ENCODE results near the gene RGS5. TPM values are rescaled to one million over a fixed set of nuclear protein-coding genes. Genes with fewer than 3 reads are reported as not detected.
A peak's percentile ranks its signal among the peaks of the same experiment; 100 is the strongest.

Gene RGS5
- total and polyA plus RNA-seq, 4 donors = 4.6 to 12.7 (median 7.4) TPM

DNA sequence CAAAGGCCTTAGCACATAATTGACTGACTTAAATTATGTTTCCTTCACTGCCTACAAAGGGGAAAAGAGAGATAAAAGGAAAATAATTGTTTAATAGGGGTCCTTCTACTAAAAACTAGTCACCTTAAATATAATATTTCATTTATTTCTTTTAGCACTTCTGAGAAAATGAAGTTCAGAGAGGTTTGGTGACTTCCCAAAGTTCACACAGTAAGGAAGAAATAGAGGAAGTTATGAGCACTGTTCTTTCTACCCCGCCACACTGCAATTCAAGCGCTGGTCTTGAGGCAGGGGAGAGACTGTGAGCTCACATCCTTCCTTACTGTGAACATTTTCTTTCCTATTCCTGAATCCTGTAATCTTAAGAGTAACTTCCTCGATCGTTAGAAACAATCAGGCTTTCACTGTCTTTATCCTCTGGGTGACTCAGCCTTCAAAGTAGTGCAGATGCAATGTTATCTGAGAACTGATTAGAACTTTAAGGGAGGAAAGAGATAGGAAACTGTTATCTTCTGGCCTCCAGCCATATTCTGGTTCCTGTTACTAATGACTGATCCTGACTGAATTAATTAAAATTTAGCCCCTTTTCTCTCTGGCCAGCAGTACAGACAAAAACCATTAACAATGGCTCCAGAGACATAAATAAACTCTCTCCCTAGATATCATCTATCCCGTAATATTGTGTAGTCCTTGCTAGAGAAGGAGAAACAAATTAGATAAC lies 6.8 kb downstream of the RGS5 start:
- H3K9me3 ChIP-seq (ENCODE audit: control insufficient read depth in 4 of 4, low read length in 3 of 4) = no peaks in the 10 kb centered on the region
- H3K36me3 ChIP-seq (ENCODE audit: control insufficient read depth in 4 of 4, insufficient read depth in 3 of 4, low read depth in 1 of 4, low read length in 3 of 4) = no peaks in the 10 kb centered on the region
- 58% methylated on average over 5 of the region's 5 CpGs for WGBS
- TF ChIP-seq EGR1 (IDR thresholded peaks at IDR 0.05; ENCODE audit: low read depth in 2 of 2) (no peak), NR2F2 (IDR thresholded peaks at IDR 0.05) (peak; percentile 47)
- H3K9ac ChIP-seq (ENCODE audit: low read depth in 1 of 2, low read length in 2 of 2) = no peak overlapping the region
- H3K27ac ChIP-seq (ENCODE audit: low read depth in 1 of 2, low read length in 2 of 2) = no peak overlapping the region
- no peak overlapping the region for H3K4me3 ChIP-seq (ENCODE audit: low read depth in 1 of 3, low read length in 3 of 3)
- no peak for DNase-seq (ENCODE audit: low spot score)
- no peaks in the 10 kb centered on the region for H3K4me1 ChIP-seq (ENCODE audit: control insufficient read depth in 4 of 4, insufficient read depth in 4 of 4, low read length in 3 of 4)
- no peaks in the 10 kb centered on the region for H3K27me3 ChIP-seq (ENCODE audit: control insufficient read depth in 4 of 4, insufficient read depth in 4 of 4, low read length in 3 of 4)

DNA sequence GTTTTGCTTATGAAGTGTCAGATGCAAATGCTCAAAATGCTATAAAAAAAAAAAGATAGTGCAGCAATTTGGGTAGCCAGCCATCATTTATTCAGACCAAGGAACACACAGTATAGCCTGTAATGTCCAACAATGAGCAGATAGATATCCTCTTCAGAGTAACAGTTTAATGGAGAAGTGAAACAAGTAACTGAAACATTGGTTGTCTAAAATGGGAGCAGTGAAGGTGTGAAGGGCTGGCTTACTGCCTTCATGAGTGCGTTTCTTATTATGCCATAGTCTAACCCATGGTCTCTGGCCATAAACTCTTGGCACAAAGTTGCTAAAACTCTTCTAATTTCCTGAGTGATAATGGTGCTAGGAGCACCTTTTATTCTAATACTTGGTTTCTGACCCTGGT lies 11.4 kb downstream of the RGS5 start:
- Histone ChIP-seq H3K9ac (ENCODE audit: low read depth in 1 of 2, low read length in 2 of 2) (no peak overlapping the region), H3K36me3 (ENCODE audit: control insufficient read depth in 4 of 4, insufficient read depth in 3 of 4, low read depth in 1 of 4, low read length in 3 of 4) (no peaks in the 10 kb centered on the region), H3K9me3 (ENCODE audit: control insufficient read depth in 4 of 4, low read length in 3 of 4) (no peaks in the 10 kb centered on the region), H3K4me1 (ENCODE audit: control insufficient read depth in 4 of 4, insufficient read depth in 4 of 4, low read length in 3 of 4) (no peaks in the 10 kb centered on the region), H3K27ac (ENCODE audit: low read depth in 1 of 2, low read length in 2 of 2) (no peak overlapping the region), H3K4me3 (ENCODE audit: low read depth in 1 of 3, low read length in 3 of 3) (no peak overlapping the region), H3K27me3 (ENCODE audit: control insufficient read depth in 4 of 4, insufficient read depth in 4 of 4, low read length in 3 of 4) (no peaks in the 10 kb centered on the region)
- 90% methylated on average over 1 of the region's 1 CpG for WGBS
- TF ChIP-seq TAF1 (conservative IDR thresholded peaks at IDR 0.05) = no peak
- TF ChIP-seq, protein P1, sequence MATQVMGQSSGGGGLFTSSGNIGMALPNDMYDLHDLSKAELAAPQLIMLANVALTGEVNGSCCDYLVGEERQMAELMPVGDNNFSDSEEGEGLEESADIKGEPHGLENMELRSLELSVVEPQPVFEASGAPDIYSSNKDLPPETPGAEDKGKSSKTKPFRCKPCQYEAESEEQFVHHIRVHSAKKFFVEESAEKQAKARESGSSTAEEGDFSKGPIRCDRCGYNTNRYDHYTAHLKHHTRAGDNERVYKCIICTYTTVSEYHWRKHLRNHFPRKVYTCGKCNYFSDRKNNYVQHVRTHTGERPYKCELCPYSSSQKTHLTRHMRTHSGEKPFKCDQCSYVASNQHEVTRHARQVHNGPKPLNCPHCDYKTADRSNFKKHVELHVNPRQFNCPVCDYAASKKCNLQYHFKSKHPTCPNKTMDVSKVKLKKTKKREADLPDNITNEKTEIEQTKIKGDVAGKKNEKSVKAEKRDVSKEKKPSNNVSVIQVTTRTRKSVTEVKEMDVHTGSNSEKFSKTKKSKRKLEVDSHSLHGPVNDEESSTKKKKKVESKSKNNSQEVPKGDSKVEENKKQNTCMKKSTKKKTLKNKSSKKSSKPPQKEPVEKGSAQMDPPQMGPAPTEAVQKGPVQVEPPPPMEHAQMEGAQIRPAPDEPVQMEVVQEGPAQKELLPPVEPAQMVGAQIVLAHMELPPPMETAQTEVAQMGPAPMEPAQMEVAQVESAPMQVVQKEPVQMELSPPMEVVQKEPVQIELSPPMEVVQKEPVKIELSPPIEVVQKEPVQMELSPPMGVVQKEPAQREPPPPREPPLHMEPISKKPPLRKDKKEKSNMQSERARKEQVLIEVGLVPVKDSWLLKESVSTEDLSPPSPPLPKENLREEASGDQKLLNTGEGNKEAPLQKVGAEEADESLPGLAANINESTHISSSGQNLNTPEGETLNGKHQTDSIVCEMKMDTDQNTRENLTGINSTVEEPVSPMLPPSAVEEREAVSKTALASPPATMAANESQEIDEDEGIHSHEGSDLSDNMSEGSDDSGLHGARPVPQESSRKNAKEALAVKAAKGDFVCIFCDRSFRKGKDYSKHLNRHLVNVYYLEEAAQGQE (IDR thresholded peaks at IDR 0.05) = no peak
- TF ChIP-seq FOXA1 (IDR thresholded peaks at IDR 0.05) = no peak
- TF ChIP-seq, protein P2, sequence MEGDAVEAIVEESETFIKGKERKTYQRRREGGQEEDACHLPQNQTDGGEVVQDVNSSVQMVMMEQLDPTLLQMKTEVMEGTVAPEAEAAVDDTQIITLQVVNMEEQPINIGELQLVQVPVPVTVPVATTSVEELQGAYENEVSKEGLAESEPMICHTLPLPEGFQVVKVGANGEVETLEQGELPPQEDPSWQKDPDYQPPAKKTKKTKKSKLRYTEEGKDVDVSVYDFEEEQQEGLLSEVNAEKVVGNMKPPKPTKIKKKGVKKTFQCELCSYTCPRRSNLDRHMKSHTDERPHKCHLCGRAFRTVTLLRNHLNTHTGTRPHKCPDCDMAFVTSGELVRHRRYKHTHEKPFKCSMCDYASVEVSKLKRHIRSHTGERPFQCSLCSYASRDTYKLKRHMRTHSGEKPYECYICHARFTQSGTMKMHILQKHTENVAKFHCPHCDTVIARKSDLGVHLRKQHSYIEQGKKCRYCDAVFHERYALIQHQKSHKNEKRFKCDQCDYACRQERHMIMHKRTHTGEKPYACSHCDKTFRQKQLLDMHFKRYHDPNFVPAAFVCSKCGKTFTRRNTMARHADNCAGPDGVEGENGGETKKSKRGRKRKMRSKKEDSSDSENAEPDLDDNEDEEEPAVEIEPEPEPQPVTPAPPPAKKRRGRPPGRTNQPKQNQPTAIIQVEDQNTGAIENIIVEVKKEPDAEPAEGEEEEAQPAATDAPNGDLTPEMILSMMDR (IDR thresholded peaks at IDR 0.05; ENCODE audit: low read depth, low read length, missing input control) = no peak
- no peak for TF ChIP-seq RAD21 (IDR thresholded peaks at IDR 0.05)
- TF ChIP-seq JUND (IDR thresholded peaks at IDR 0.05) = no peak
- no peak for TF ChIP-seq EGR1 (IDR thresholded peaks at IDR 0.05; ENCODE audit: low read depth in 2 of 2)
- TF ChIP-seq GABPA (IDR thresholded peaks at IDR 0.05 in 1 of 2, conservative IDR thresholded peaks at IDR 0.05 in 1 of 2) = no peak
- no peak for TF ChIP-seq SP1 (IDR thresholded peaks at IDR 0.05)
- TF ChIP-seq, protein P3, sequence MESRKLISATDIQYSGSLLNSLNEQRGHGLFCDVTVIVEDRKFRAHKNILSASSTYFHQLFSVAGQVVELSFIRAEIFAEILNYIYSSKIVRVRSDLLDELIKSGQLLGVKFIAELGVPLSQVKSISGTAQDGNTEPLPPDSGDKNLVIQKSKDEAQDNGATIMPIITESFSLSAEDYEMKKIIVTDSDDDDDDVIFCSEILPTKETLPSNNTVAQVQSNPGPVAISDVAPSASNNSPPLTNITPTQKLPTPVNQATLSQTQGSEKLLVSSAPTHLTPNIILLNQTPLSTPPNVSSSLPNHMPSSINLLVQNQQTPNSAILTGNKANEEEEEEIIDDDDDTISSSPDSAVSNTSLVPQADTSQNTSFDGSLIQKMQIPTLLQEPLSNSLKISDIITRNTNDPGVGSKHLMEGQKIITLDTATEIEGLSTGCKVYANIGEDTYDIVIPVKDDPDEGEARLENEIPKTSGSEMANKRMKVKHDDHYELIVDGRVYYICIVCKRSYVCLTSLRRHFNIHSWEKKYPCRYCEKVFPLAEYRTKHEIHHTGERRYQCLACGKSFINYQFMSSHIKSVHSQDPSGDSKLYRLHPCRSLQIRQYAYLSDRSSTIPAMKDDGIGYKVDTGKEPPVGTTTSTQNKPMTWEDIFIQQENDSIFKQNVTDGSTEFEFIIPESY (IDR thresholded peaks at IDR 0.05) = no peak
- no peak for TF ChIP-seq NR2F2 (IDR thresholded peaks at IDR 0.05)
- TF ChIP-seq FOXA2 (IDR thresholded peaks at IDR 0.05) = no peak
- TF ChIP-seq, protein P4, sequence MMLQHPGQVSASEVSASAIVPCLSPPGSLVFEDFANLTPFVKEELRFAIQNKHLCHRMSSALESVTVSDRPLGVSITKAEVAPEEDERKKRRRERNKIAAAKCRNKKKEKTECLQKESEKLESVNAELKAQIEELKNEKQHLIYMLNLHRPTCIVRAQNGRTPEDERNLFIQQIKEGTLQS (IDR thresholded peaks at IDR 0.05) = no peak
- TF ChIP-seq RXRA (IDR thresholded peaks at IDR 0.05) = no peak
- no peak for TF ChIP-seq YY1 (IDR thresholded peaks at IDR 0.05)
- TF ChIP-seq, protein P5, sequence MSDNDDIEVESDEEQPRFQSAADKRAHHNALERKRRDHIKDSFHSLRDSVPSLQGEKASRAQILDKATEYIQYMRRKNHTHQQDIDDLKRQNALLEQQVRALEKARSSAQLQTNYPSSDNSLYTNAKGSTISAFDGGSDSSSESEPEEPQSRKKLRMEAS (IDR thresholded peaks at IDR 0.05) = no peak
- no peak for TF ChIP-seq HNF4G (IDR thresholded peaks at IDR 0.05)
- TF ChIP-seq HNF4A (conservative IDR thresholded peaks at IDR 0.05) = no peak
- DNase-seq (ENCODE audit: low spot score) = no peak

All from liver (tissue), 9 donors.